Measurements from ENCODE around the gene CLCN4.

CLCN4 gene

GRCh38 chrX:10213716-10214115 is 56.9 kb downstream of the CLCN4 start:
- Histone ChIP-seq H3K9me3 (ENCODE audit: severe bottlenecking) (no peaks in the 10 kb centered on the region), H3K27me3 (ENCODE audit: insufficient read depth, poor library complexity, severe bottlenecking) (no peaks in the 10 kb centered on the region), H3K4me3 (ENCODE audit: severe bottlenecking) (no peak overlapping the region), H3K27ac (ENCODE audit: poor library complexity, severe bottlenecking) (no peak overlapping the region), H3K4me1 (ENCODE audit: insufficient read depth, poor library complexity, severe bottlenecking) (no peaks in the 10 kb centered on the region), H3K36me3 (ENCODE audit: low read depth) (no peaks in the 10 kb centered on the region)
- ATAC-seq (ENCODE audit: low read depth) (no peak), DNase-seq (ENCODE audit: low spot score) (no peak)
- TF ChIP-seq CTCF (IDR thresholded peaks at IDR 0.05; ENCODE audit: poor library complexity, severe bottlenecking): no peak

- no peaks in the 10 kb centered on the region for H3K36me3 ChIP-seq (ENCODE audit: low read depth)
- no peak for TF ChIP-seq CTCF (IDR thresholded peaks at IDR 0.05; ENCODE audit: poor library complexity, severe bottlenecking)
- no peak overlapping the region for H3K4me3 ChIP-seq (ENCODE audit: severe bottlenecking)
- ATAC-seq (ENCODE audit: low read depth) (no peak), DNase-seq (ENCODE audit: low spot score) (no peak)
- no peaks in the 10 kb centered on the region for H3K4me1 ChIP-seq (ENCODE audit: insufficient read depth, poor library complexity, severe bottlenecking)
- no peaks in the 10 kb centered on the region for H3K27me3 ChIP-seq (ENCODE audit: insufficient read depth, poor library complexity, severe bottlenecking)
- H3K27ac ChIP-seq (ENCODE audit: poor library complexity, severe bottlenecking): no peak overlapping the region
- H3K9me3 ChIP-seq (ENCODE audit: severe bottlenecking): no peaks in the 10 kb centered on the region
Observed at GRCh38 chrX:10216208-10216607, 59.4 kb downstream of the CLCN4 start.

- no peaks in the 10 kb centered on the region for H3K9me3 ChIP-seq (ENCODE audit: severe bottlenecking)
- H3K36me3 ChIP-seq (ENCODE audit: low read depth): no peaks in the 10 kb centered on the region
- H3K27ac ChIP-seq (ENCODE audit: poor library complexity, severe bottlenecking): no peak overlapping the region
- H3K4me3 ChIP-seq (ENCODE audit: severe bottlenecking): no peak overlapping the region
- ATAC-seq (ENCODE audit: low read depth): no peak
- no peak for DNase-seq (ENCODE audit: low spot score)
- H3K4me1 ChIP-seq (ENCODE audit: insufficient read depth, poor library complexity, severe bottlenecking): no peaks in the 10 kb centered on the region
- no peaks in the 10 kb centered on the region for H3K27me3 ChIP-seq (ENCODE audit: insufficient read depth, poor library complexity, severe bottlenecking)
- no peak for TF ChIP-seq CTCF (IDR thresholded peaks at IDR 0.05; ENCODE audit: poor library complexity, severe bottlenecking)
Observed at GRCh38 chrX:10217198-10217597, 60.4 kb downstream of the CLCN4 start.

GRCh38 chrX:10221651-10222050 is 64.9 kb downstream of the CLCN4 start:
- no peak for TF ChIP-seq CTCF (IDR thresholded peaks at IDR 0.05; ENCODE audit: poor library complexity, severe bottlenecking)
- H3K27me3 ChIP-seq (ENCODE audit: insufficient read depth, poor library complexity, severe bottlenecking): no peaks in the 10 kb centered on the region
- no peaks in the 10 kb centered on the region for H3K9me3 ChIP-seq (ENCODE audit: severe bottlenecking)
- no peaks in the 10 kb centered on the region for H3K4me1 ChIP-seq (ENCODE audit: insufficient read depth, poor library complexity, severe bottlenecking)
- no peak for DNase-seq (ENCODE audit: low spot score)
- no peaks in the 10 kb centered on the region for H3K36me3 ChIP-seq (ENCODE audit: low read depth)
- no peak overlapping the region for H3K4me3 ChIP-seq (ENCODE audit: severe bottlenecking)
- no peak for ATAC-seq (ENCODE audit: low read depth)
- no peak overlapping the region for H3K27ac ChIP-seq (ENCODE audit: poor library complexity, severe bottlenecking)

- no peak overlapping the region for H3K4me3 ChIP-seq (ENCODE audit: severe bottlenecking)
- H3K36me3 ChIP-seq (ENCODE audit: low read depth): no peaks in the 10 kb centered on the region
- no peak overlapping the region for H3K27ac ChIP-seq (ENCODE audit: poor library complexity, severe bottlenecking)
- H3K27me3 ChIP-seq (ENCODE audit: insufficient read depth, poor library complexity, severe bottlenecking): no peaks in the 10 kb centered on the region
- no peak for TF ChIP-seq CTCF (IDR thresholded peaks at IDR 0.05; ENCODE audit: poor library complexity, severe bottlenecking)
- ATAC-seq (ENCODE audit: low read depth) (no peak), DNase-seq (ENCODE audit: low spot score) (no peak)
- no peaks in the 10 kb centered on the region for H3K4me1 ChIP-seq (ENCODE audit: insufficient read depth, poor library complexity, severe bottlenecking)
- H3K9me3 ChIP-seq (ENCODE audit: severe bottlenecking): no peaks in the 10 kb centered on the region
Observed at GRCh38 chrX:10223276-10223675, 66.5 kb downstream of the CLCN4 start.

Measured in RWPE2 (cell line).